Measurements from ENCODE around the gene THBS2.
"Not testable (repeated sequence)": the region's sequence is repeated elsewhere in the genome, so short reads cannot be mapped to it uniquely, and the experiment has no call there.

THBS2 gene

GRCh38 chr6:169266746-169267591 is 13.3 kb upstream of the THBS2 start:
- no peak for DNase-seq (ENCODE audit: extremely low read depth, low read depth)
- no peak for TF ChIP-seq CTCF (IDR thresholded peaks at IDR 0.05; ENCODE audit: low read depth, low read length, missing control alignments)
- no peak overlapping the region for H3K4me3 ChIP-seq (replicated peaks; ENCODE audit: low read depth, low read length)

GRCh38 chr6:169266261-169266660 is 12.6 kb upstream of the THBS2 start:
- no peak overlapping the region for H3K4me3 ChIP-seq (replicated peaks; ENCODE audit: low read depth, low read length)
- no peak for DNase-seq (ENCODE audit: extremely low read depth, low read depth)
- no peak for TF ChIP-seq CTCF (IDR thresholded peaks at IDR 0.05; ENCODE audit: low read depth, low read length, missing control alignments)

GRCh38 chr6:169265486-169266131 is 12.0 kb upstream of the THBS2 start:
- DNase-seq (ENCODE audit: extremely low read depth, low read depth) = no peak
- TF ChIP-seq CTCF (IDR thresholded peaks at IDR 0.05; ENCODE audit: low read depth, low read length, missing control alignments) = no peak
- no peak overlapping the region for H3K4me3 ChIP-seq (replicated peaks; ENCODE audit: low read depth, low read length)

- DNase-seq (ENCODE audit: extremely low read depth, low read depth) = no peak
- no peak overlapping the region for H3K4me3 ChIP-seq (replicated peaks; ENCODE audit: low read depth, low read length)
- no peak for TF ChIP-seq CTCF (IDR thresholded peaks at IDR 0.05; ENCODE audit: low read depth, low read length, missing control alignments)
These were observed 10.4 kb upstream of the THBS2 start for GRCh38 chr6:169263836-169264608.

- no peak for DNase-seq (ENCODE audit: extremely low read depth, low read depth)
- no peak for TF ChIP-seq CTCF (IDR thresholded peaks at IDR 0.05; ENCODE audit: low read depth, low read length, missing control alignments)
- H3K4me3 ChIP-seq (replicated peaks; ENCODE audit: low read depth, low read length) = no peak overlapping the region
These were observed 9.7 kb upstream of the THBS2 start for GRCh38 chr6:169263374-169263773.

GRCh38 chr6:169262602-169263001 is 9.0 kb upstream of the THBS2 start:
- not testable (repeated sequence) for H3K4me3 ChIP-seq (replicated peaks; ENCODE audit: low read depth, low read length); DNase-seq (ENCODE audit: extremely low read depth, low read depth)

- DNase-seq (ENCODE audit: extremely low read depth, low read depth) = no peak
- H3K4me3 ChIP-seq (replicated peaks; ENCODE audit: low read depth, low read length) = no peak overlapping the region
- TF ChIP-seq CTCF (IDR thresholded peaks at IDR 0.05; ENCODE audit: low read depth, low read length, missing control alignments) = no peak
These were observed 2.9 kb upstream of the THBS2 start for GRCh38 chr6:169256518-169256917.
